Esophagus squamous epithelium (tissue), 4 donors: Measurements from ENCODE around the gene SMTNL2.

Experiments used
- POLR2A ChIP-seq, 4 donors: fragments of 450-650 bp; IDR thresholded peaks; one replicate each; pipeline ENCODE4 v1.6.1; 2017; ENCODE audit warnings: antibody characterized with exemption in 4 of 4, mild to moderate bottlenecking in 4 of 4, moderate library complexity in 3 of 4
- TF ChIP-seq, protein P1 (sequence below), 6 experiments: fragments of 450-650 bp in 4 of 6; fragments of 200-600 bp in 2 of 6; sonication (generic) in 2 of 6; IDR thresholded peaks; one replicate each; pipeline ENCODE4 v1.5.1; 2016 to 2019; ENCODE audit warnings: antibody characterized with exemption in 6 of 6, mild to moderate bottlenecking in 4 of 6, moderate library complexity in 4 of 6

DNA sequence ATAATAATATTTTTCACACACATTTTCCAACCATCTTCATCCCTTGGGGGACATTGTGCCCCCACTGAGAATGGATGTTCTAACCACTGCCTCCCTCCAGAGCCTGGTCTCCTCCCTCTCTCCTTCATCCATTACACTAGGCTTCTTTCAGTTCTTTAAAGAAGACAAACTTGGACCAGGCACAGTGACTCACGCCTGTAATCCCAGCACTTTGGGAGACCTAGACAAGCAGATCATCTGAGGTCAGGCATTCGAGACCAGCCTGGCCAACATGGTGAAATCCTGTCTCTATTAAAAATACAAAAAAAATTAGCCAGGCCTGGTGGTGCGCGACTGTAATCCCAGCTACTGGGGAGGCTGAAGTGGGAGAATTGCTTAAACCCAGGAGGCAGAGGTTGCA lies 50.6 kb downstream of the SMTNL2 start:
- no peak for TF ChIP-seq POLR2A (IDR thresholded peaks at IDR 0.05)
- TF ChIP-seq, protein P1, sequence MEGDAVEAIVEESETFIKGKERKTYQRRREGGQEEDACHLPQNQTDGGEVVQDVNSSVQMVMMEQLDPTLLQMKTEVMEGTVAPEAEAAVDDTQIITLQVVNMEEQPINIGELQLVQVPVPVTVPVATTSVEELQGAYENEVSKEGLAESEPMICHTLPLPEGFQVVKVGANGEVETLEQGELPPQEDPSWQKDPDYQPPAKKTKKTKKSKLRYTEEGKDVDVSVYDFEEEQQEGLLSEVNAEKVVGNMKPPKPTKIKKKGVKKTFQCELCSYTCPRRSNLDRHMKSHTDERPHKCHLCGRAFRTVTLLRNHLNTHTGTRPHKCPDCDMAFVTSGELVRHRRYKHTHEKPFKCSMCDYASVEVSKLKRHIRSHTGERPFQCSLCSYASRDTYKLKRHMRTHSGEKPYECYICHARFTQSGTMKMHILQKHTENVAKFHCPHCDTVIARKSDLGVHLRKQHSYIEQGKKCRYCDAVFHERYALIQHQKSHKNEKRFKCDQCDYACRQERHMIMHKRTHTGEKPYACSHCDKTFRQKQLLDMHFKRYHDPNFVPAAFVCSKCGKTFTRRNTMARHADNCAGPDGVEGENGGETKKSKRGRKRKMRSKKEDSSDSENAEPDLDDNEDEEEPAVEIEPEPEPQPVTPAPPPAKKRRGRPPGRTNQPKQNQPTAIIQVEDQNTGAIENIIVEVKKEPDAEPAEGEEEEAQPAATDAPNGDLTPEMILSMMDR (IDR thresholded peaks at IDR 0.05): no peak
